H54 (cell line): ENCODE measurements around the gene DCAF4.

Experiments used
- DNase-seq: peaks from one replicate; pipeline ENCODE4 v3.0.0; 2011; ENCODE audit warnings: low spot score, mixed read lengths; ENCODE audit not compliant: insufficient read length
- FAIRE-seq: peaks from 3 replicates; lab custom pipeline; 2011; peaks lifted over from hg19 to GRCh38; lab: Jason Lieb, UNC
- POLR2A ChIP-seq: IDR thresholded peaks from 2 replicates; pipeline ENCODE4 v1.6.1; 2011; ENCODE audit warnings: low read depth, mild to moderate bottlenecking, low read length

DCAF4 gene

DNA sequence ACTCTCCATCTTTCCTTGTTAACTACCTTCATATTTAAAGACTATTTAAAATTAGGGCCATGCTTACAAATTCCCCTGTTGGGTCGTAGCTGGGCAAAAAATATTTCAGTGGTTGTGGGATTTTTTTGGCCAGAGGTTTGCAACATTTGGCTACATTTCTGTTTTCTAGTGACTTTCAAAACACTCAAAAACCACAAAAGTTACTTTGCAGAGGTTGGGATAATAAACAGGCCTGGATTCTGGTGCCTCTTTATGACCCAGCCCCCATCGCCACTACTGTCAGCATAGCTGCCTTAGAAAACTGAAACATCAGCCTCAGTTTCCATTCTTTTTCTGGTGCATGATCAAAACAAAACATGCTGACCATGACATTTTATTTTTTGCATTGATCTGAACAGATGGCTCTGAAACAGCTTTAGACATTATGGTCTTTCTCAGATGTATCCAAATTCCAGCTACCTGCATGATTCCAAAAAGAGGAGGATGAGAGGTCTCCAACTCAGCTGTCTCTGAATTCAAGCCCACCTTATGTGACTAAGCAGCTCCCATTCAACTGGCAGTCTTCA lies 37.5 kb upstream of the DCAF4 start:
- no peak for FAIRE-seq
- DNase-seq, result no peak
- no peak for TF ChIP-seq POLR2A

DNA sequence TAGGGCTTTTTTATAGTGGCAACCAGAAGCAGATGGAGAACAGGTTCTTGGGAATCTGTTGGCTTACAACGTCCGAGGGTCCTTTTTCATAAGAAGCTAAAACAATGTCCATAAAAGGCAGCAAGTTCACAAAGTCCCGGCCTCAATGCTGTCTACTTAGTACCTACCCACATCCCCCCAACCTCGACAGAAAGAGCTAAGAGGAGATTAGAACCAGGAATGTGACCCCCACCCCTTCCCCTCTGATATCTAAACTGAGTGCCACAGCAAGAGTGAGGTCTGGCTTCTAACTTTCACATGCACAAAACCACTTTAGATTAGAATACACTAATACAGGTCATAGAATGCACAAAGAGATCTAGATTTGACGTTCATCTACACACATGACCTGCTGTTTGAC lies 36.9 kb upstream of the DCAF4 start:
- DNase-seq (no peak), FAIRE-seq (no peak)
- no peak for TF ChIP-seq POLR2A

DNA sequence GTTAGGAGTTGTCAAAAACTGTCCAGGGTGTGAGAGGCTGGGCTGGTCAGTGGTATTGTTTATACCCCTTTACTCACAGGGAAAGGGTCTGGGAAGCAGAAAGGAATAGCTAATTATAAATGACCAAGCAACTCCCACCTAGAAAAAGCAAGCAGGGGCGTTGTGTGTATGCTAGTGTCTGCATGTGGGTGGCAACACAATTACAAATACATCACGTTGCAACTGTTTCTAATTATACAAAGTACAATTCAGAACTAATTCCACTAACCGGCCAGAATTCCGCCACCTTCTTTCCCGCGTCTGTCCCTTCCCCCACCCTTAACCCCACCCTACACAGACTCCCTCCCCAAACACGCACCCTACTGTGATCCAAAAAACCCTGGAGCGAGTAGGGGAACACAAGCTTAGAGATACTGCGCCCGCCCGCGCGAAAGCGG lies 34.6 kb upstream of the DCAF4 start:
- no peak for TF ChIP-seq POLR2A
- no peak for FAIRE-seq
- no peak for DNase-seq

DNA sequence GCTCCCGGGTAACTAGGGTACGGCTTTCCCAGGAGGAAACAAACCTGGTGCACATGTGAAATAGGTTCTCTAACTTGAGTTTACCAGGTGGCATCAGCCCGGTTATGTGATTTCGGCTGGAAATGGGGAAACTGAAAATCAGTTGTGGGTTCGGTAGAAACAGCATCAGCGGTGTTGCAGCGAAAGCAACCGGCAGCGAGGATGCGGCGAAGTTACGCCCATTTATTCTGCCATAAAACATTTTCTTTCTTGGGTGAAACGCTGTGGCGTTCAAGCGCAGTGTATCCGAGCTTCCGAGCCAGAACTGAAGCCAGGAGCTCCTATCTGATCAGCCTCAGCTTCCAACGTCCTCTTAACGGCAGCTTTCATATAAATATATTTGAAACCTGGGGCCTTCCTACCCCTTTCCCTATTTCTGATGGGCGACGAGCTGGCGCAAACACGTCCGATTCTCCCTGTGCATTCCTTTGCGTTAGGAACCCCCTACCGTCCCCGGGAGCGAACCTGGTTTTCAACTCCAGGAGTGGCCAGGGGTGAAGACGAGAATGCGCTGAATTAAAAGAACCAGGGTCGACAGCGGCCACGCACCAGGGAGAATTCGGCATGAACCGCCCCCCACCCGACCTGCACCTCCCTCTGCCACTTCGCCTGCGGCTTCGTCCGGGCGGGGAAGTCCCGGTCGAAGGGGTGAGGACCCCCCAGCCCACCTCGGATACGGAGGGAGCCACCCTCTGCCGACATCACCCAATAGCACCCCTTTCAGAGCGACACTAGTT lies 34.0 kb upstream of the DCAF4 start:
- DNase-seq (peak; percentile 50), FAIRE-seq (no peak)
- no peak for TF ChIP-seq POLR2A

DNA sequence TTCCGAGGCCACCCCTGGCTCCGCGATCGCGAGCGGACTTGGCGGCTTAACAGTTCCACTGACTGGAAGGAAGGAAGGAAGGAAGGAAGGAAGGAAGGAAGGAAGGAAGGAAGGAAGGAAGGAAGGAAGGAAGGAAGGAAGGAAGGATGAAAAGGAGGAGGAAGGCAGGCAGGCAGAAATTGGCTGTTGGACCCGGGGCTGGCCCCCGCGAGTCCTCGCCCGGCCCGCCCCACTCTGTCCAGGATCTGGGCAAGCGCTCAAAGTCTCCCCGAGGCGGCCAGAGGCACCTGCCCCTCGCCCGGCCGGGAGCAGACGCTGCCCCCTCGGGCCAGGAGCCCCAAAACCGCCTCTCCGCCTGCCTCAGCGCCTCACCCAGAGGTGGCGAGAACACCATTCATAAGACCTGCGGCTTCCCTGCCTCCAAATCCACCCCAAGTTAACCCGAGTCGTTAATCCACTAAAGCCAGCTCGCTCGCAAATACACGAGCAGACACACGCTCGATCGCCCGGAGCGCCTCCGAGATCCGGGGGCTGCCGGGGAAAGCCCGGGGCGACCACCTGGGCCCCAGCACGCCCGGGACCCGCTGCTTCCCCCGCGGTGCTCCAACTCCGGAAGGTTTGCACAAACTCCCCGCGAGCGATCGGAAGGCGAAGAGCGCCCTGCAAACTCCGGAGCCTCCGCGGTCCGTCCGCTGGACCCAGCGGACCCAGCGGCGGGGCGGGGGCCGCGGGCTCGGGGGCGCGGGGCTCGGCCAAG lies 33.2 kb upstream of the DCAF4 start:
- FAIRE-seq (no peak), DNase-seq (peak; percentile 33)
- no peak for TF ChIP-seq POLR2A

DNA sequence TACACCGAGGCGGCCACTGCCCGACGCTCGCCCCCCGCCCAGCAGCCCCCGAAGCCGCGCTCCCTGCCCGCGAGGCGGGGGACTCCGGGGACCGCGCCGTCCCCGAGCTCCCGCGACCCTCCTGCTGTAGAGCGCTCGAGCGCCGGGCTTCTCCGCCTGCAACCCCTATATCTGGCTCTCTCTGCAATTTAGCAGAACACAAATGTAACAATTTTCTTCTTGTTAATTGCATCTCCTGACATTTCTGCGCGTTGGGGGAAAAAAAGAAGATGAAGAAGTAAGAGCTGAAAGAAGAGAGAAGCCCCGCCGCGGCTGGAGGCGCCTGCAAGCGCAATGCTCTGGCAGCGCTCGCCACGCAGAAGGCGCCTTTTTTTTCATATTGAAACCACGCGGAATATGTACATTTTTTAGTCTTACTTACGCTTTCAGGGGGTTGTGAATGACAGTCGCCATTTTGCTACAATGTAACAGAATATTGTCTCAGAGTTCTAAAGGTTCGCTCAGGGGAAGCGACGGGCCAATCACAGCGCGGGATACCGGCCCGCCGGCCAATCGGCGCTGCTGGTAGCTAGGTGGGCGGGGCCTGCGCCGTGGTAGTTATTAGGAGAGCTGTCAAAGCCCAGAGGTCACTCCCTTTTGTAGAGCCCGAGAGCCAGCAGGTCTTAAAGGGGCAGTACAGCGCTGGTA lies 32.5 kb upstream of the DCAF4 start, which contains the start of gene DPF3:
Gene DPF3, minus strand, starts transcription at position 466 of the 687 bp plus-strand sequence. Its CDS starts 13 bp downstream, at position 453.
- FAIRE-seq, result peak; percentile 88
- TF ChIP-seq POLR2A, result peak; percentile 46; the same call in 1 of the 2 replicates
- peak; percentile 98 for DNase-seq

DNA sequence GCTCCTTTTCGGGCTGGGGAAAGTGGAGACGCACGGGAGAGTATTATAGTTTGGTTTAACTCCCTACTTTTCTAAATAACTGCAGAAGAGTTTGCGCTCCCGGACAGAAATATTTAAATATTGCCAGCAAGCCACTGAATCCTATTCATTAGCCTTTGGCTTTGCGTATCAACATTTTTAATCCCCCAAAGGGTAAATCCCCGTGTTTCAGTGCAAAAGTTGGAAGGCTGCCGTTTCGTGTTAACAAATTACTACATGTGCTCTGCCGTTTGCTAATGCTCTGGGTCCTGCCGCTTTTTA lies 32.0 kb upstream of the DCAF4 start:
- no peak for TF ChIP-seq POLR2A
- no peak for FAIRE-seq
- DNase-seq, result no peak

DNA sequence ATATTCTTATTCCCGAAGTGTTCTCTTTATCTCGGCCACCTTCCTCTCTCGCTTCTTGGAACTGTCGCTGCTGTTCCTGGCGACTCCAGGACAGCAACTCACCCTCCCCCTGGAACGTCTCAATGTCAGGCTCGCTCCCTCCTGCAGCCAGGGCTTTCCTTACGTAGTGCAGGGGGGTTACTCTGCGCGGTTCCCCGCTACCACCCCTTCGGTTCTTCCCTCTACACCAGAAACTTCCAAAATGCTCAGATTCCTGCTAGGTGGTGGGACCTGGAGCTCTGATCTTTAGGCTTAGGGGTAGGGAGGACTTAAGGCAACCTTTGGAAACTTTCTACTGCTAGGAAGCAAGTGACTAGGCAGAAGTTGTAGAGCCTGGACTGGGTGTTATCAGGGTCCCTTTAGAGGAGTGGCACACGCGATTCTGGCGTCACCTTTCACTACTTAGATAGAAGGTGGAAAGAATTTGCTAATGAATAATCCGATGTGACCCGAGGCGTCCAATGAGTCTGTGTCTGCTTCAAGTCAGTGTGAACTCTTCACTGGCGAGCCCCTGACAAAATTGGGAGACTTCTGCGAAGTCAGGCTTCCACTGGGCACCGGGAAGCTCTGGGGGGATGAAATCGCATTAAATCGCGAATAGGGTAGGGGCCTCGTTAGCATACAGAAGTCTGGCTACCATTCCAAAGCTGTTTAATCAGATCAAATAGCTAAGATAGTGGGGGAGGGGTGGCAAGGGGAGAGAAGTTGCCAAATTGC lies 31.5 kb upstream of the DCAF4 start:
- TF ChIP-seq POLR2A, result no peak
- no peak for FAIRE-seq
- DNase-seq, result peak; percentile 52

DNA sequence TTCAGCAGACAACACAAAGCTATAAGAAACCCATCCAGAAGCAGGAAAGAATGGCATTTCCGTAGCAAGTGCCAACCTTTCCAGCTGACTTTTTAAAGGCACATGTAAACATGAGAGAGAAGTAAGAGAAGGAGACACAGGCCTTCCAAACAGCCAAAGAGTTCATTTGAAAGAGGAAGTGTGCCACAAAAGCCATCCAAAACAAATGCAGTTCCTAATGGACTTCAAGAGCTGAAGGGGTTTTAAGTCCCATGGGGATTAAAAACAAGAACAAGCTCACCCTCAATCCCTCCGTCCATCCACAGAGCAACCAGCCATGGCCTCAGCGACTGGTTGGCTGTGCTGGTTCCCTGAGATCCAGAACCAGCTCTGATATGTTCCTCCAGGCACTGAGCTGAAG lies 27.8 kb upstream of the DCAF4 start:
- no peak for FAIRE-seq
- TF ChIP-seq POLR2A, result no peak

DNA sequence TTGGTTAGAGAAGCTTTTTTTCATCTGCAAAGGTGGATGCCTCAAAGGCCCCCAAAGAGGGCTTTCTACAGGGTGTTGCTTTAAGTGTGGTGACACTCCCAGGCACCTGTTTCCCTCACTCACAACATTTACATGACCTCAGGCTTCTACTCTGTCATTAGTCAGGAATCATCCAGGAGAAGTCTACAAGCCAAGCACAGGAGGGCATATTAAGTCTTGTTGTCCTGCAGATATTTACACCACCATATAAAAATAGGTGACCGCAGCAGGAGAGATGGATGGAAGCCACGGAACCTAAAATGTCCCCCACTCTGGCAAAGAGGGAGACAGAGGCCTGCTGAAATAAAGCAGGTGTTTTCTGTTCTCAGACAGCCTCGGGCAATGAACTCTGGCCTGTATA lies 24.9 kb upstream of the DCAF4 start:
- no peak for TF ChIP-seq POLR2A
- DNase-seq, result no peak
- FAIRE-seq, result no peak

More for the DNA sequence above, 27.8 kb upstream of the DCAF4 start:
- DNase-seq, result no peak

DNA sequence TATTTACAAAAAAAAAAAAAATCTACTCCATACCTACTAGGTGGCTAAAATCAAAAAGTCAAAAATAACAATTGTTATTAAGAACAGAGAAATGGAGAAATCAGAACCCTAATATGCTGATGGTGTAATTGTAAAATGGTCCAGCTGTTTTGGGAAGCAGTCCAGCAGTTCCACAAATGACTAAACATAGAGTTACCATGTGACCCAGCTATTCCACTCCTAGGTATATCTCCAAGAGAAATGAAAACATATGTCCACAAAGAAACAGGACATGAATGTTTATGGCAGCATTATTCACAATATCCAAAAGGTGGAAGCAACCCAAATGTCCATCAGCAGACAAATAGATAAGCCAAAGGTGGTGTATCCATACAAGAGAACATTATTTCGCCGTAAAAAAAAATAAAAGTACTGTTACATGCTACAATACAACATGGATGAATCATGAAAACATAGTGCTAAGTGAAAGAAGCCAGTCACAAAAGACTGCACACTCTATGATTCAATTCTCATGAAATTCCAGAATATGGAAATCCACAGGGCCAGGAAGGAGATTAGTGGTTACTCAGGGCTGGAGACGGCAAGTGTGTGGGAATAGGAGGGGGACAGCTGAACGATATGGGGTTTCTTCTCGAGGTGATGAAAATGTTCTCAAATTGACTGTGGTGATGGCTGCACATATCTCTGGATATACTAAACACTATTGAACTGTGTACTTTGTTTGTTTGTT lies 23.3 kb upstream of the DCAF4 start:
- no peak for FAIRE-seq
- TF ChIP-seq POLR2A, result no peak

DNA sequence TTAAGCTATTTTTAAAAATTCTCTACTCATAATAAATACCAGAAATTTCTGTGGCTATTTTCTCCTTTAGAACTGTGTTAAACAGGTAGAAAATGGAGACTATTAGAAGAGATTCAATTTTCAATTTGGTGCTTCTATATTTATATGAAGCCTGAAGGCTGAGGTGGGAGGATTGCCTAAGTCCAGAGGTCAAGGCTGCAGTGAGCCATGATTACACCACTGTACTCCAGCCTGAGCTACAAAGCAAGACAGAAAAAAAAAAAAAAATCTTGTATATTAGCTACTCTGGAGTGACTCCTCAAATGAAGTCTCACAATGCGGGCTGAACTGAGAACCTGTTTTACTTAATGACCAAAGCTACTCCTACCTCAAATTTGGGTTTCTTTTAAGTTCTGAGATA lies 22.5 kb upstream of the DCAF4 start:
- no peak for DNase-seq
- TF ChIP-seq POLR2A, result no peak
- FAIRE-seq, result no peak

More for the DNA sequence above, 23.3 kb upstream of the DCAF4 start:
- DNase-seq, result no peak
